ENCODE measurements around the gene TBXAS1.

The TBXAS1 gene

GRCh38 chr7:139949629-139950028 lies 120.6 kb downstream of the TBXAS1 start:
- FAIRE-seq = no peak

GRCh38 chr7:139950881-139951525 lies 121.9 kb downstream of the TBXAS1 start:
- no peak for FAIRE-seq

- no peak for FAIRE-seq
Measured at GRCh38 chr7:139953229-139953628, 124.2 kb downstream of the TBXAS1 start.

DNA sequence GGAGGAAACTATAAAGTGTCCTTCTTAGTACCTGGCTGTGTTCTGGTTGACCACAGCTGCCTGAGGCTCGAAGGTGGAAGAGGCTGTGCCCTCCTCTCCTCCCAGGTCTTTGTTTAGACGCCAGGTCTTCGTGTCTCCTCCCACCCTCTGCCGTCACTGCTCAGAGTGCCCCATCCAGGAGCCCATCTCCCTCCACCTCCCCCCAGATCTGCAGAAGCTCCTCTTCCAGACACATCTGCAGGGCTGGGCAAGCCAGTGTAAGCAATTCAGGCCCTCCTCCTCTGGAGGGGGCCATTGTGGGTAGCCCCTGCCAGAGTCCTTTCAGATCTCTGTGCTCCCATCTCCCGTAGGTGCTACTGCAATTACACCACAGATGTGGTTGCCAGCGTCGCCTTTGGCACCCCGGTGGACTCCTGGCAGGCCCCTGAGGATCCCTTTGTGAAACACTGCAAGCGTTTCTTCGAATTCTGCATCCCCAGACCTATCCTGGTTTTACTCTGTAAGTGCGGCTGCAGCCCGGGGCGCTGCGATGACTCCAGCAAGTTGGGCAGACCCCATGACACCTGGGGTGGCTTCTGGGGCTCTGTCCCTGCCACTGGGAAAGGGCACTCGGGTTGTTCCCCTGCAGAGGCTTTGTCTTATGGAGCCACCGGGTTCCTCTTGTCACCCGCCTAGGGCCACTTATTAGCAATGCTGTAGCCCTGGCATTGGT lies 126.2 kb downstream of the TBXAS1 start:
- no peak for FAIRE-seq

GRCh38 chr7:139958599-139959284 lies 129.7 kb downstream of the TBXAS1 start:
- FAIRE-seq = no peak

GRCh38 chr7:139959285-139959628 lies 130.2 kb downstream of the TBXAS1 start:
- no peak for FAIRE-seq

- FAIRE-seq = no peak
Measured at GRCh38 chr7:139959718-139960117, 130.7 kb downstream of the TBXAS1 start.

- no peak for FAIRE-seq
Measured at GRCh38 chr7:139960157-139960556, 131.1 kb downstream of the TBXAS1 start.

DNA sequence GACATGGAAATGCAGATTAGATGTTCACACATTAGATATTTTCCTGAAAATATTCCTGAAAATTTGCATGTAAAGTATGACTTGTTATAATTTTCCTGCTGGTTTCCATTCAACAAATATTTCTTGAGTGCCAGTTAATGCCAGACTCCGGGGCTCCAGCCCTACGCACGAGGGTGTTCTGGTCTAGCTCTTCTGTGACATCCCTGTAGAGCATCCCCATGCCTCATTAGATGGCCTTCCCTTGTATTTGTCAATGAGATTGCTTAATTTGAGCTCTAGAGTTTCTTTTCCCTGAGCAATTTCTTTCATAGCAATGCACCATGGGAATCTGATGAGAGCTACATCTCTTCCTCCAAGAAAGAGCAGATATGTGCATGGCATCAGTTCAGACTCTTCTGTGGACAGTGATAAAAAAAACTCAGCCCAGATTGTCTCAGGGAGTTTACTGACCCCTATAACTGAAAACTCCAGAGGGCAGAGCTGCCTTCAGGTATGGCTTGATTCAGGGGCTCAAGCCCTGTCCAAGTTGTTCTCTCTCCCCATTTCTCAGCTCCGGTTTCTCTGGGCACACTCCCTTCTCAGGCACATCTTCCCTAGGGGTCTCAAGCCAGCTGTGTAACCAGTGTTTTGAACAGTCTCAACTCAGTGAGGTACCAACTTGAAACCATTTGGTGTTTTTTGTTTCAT lies 137.0 kb downstream of the TBXAS1 start:
- no peak for FAIRE-seq

GRCh38 chr7:139966949-139967348 lies 137.9 kb downstream of the TBXAS1 start:
- FAIRE-seq = no peak

DNA sequence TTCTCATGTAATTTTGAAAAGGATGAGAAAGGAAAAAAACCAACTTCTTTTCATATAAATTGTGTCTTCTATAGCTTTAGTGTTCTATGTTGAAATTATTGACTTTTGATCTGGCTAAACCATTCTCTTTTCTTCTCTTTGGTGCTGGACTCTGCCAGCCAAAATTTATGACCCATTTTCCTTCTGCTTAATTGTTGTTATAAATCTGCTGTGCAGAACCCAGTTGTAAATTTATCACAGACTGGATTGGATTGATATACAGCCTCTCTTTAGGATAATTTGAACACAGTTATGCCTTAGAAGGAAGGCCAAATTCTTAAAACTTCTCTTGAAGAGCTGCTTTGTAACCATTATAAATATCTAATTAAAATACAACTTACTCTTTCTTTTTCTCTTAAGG lies 139.9 kb downstream of the TBXAS1 start:
- no peak for FAIRE-seq

DNA sequence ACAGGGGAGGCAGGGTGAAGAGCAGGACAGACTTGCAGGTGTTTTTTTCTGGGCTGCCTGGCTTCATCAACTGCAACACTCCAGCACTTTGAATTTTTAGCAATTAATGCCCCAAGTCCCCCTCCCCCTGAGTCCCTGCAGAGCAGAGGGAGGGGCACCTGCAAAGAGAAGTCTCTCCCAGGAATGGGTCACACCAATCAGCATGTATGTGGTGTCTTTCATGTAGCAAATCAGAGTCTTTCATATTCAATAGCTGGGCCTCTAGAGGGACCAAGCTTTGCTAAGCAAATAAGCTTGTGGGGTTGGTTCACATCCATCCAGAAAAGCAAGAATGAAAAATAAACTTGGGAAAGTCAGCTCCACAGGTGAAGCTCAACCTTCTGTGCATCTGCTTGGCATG lies 143.0 kb downstream of the TBXAS1 start:
- no peak for FAIRE-seq

GRCh38 chr7:139973101-139974050 lies 144.3 kb downstream of the TBXAS1 start:
- no peak for FAIRE-seq

- no peak for FAIRE-seq
Measured at GRCh38 chr7:139974179-139974811, 145.2 kb downstream of the TBXAS1 start.

GRCh38 chr7:139976055-139976837 lies 147.2 kb downstream of the TBXAS1 start:
- no peak for FAIRE-seq

- no peak for FAIRE-seq
Measured at GRCh38 chr7:139976838-139977656, 148.0 kb downstream of the TBXAS1 start.

DNA sequence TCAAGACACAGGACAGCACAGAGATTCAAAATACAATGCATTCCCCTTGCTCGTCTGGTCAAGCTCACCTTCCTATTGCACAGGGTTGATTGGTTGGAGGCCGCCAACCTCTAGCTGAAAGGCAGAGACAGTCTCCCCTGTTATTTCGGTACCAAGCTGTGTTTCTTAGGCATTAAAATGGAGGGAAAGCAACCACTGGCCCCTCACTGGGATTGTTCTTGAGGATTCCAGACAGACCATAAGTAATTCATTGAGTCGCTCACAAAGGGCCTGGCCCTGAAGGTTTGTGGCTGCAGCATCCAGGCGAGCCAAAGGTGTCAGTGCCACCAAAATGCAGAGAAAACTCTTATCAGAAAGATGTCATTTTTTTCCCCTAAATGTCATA lies 152.4 kb downstream of the TBXAS1 start:
- FAIRE-seq = no peak

DNA sequence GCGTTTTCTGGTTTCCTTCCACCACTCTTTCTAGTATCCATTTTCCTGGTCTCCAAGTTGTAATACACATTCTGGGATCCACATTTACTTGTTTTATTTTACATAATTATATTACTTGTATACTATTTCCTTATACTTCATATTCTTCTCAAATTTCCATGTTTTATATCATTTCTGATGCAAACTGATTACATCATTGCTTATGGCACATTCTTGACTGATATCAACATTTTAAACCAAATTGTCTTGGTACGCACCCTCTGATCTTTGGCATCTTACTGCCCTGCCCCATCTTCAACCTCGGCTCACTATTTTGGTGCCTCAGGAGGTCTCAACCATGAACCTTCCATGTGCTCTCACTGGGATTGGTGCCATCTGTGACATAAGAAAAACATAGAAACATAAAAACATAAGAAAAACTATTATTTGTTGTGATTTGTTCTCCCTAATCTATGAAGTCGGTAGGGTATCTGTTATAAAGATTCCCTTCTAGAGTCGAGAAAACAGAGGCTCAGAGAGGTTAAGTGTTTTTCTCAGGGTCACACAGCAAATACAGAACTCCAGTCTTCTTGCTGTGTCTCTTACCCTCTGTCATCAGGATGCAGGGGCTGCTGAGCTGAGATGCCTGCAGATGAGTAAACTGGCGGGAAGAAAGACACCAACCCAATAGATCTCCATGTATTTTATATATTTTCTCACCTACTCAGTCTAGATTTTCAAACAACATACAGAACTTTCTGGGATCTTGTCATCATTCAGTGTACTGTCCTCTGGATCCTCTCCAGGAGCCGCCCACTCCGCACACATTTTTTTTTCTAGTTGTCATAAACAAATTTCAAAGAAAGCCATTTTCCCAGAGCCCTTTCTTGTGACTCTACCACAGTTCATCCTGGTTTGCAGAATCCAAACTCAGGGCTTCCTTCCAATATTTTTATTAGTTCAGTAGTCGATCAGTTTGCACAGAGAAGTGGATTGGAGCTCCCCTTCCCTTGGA lies 154.2 kb downstream of the TBXAS1 start:
- FAIRE-seq = no peak
